SK-N-SH (cell line): ENCODE measurements around the gene MATK.

Experiments
- CHD2 ChIP-seq: fragments of 150-350 bp; IDR thresholded peaks from 2 replicates; pipeline ENCODE4 v1.6.1; 2018; ENCODE audit warnings: low read length; ENCODE audit not compliant: partially characterized antibody
- EP300 ChIP-seq, 2 experiments: IDR thresholded peaks; 2 replicates each; pipeline versions ENCODE4 v1.4.0 to v1.6.1; 2012; ENCODE audit warnings: borderline replicate concordance in 1 of 2, low read depth in 1 of 2, low read length in 1 of 2
- FOXJ3 ChIP-seq: sonication (generic); formaldehyde crosslinking; IDR thresholded peaks from 2 replicates; pipeline ENCODE4 v1.5.1; 2020; ENCODE audit warnings: mild to moderate bottlenecking, missing genetic modification reagents
- FOXM1 ChIP-seq: IDR thresholded peaks from 2 replicates; pipeline ENCODE4 v1.4.0; 2012; ENCODE audit warnings: low read depth, mild to moderate bottlenecking
- JUND ChIP-seq: IDR thresholded peaks from 2 replicates; pipeline ENCODE4 v1.4.0; 2012
- NRF1 ChIP-seq: IDR thresholded peaks from 2 replicates; pipeline ENCODE4 v1.6.1; 2012; ENCODE audit warnings: low read depth, mild to moderate bottlenecking, low read length
- POLR2AphosphoS5 ChIP-seq: IDR thresholded peaks from 2 replicates; pipeline ENCODE4 v1.6.1; 2012; ENCODE audit warnings: low read depth, low read length
- SIN3A ChIP-seq: IDR thresholded peaks from 2 replicates; pipeline ENCODE4 v1.6.1; 2012; ENCODE audit warnings: low read depth, mild to moderate bottlenecking, low read length, moderate library complexity, borderline replicate concordance
- SMC3 ChIP-seq: IDR thresholded peaks from 2 replicates; pipeline ENCODE4 v1.6.1; 2012; ENCODE audit warnings: low read depth, low read length, improper control_type of control experiment
- TAF1 ChIP-seq: IDR thresholded peaks from 2 replicates; pipeline ENCODE4 v1.6.1; 2012; ENCODE audit warnings: low read depth, mild to moderate bottlenecking, low read length, moderate library complexity, borderline replicate concordance
- YY1 ChIP-seq: IDR thresholded peaks from 2 replicates; pipeline ENCODE4 v1.4.0; 2012; ENCODE audit warnings: low read depth, mild to moderate bottlenecking
- TF ChIP-seq, protein P1 (sequence below): fragments of 200-600 bp; sonication (generic); IDR thresholded peaks from 2 replicates; pipeline ENCODE4 v1.6.1; 2017; ENCODE audit warnings: antibody characterized with exemption, mild to moderate bottlenecking, moderate library complexity
- TF ChIP-seq, protein P2 (sequence below): IDR thresholded peaks from 2 replicates; pipeline ENCODE4 v1.6.1; 2012; ENCODE audit warnings: mild to moderate bottlenecking, low read depth, low read length, moderate library complexity
- TF ChIP-seq, protein P3 (sequence below): IDR thresholded peaks from 2 replicates; pipeline ENCODE4 v1.4.0; 2012; ENCODE audit warnings: low read depth, borderline replicate concordance

DNA sequence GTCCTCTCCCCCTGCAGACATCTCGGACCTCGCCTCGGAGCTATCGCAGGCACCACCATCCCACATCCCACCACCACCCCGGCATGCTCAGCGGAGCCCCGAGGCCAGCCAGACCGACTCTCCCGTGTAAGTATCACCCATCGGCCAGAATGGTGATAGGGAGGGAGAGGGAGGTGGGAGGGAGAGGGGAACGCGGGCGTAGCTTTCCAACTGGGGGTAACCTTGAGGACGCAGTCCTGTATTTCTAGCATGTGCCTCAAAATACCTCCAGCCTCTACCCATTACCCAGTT lies 51.9 kb downstream of the MATK start:
- TF ChIP-seq, protein P1, sequence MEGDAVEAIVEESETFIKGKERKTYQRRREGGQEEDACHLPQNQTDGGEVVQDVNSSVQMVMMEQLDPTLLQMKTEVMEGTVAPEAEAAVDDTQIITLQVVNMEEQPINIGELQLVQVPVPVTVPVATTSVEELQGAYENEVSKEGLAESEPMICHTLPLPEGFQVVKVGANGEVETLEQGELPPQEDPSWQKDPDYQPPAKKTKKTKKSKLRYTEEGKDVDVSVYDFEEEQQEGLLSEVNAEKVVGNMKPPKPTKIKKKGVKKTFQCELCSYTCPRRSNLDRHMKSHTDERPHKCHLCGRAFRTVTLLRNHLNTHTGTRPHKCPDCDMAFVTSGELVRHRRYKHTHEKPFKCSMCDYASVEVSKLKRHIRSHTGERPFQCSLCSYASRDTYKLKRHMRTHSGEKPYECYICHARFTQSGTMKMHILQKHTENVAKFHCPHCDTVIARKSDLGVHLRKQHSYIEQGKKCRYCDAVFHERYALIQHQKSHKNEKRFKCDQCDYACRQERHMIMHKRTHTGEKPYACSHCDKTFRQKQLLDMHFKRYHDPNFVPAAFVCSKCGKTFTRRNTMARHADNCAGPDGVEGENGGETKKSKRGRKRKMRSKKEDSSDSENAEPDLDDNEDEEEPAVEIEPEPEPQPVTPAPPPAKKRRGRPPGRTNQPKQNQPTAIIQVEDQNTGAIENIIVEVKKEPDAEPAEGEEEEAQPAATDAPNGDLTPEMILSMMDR: no peak
- TF ChIP-seq POLR2AphosphoS5 (no peak), TAF1 (no peak), SMC3 (no peak), FOXJ3 (CRISPR knock-in tag) (no peak), CHD2 (no peak), SIN3A (no peak), JUND (no peak), EP300 (IDR thresholded peaks at IDR 0.05; ENCODE audit: borderline replicate concordance in 1 of 2, low read depth in 1 of 2, low read length in 1 of 2) (no peak), FOXM1 (no peak), NRF1 (no peak), YY1 (no peak)
- TF ChIP-seq, protein P2, sequence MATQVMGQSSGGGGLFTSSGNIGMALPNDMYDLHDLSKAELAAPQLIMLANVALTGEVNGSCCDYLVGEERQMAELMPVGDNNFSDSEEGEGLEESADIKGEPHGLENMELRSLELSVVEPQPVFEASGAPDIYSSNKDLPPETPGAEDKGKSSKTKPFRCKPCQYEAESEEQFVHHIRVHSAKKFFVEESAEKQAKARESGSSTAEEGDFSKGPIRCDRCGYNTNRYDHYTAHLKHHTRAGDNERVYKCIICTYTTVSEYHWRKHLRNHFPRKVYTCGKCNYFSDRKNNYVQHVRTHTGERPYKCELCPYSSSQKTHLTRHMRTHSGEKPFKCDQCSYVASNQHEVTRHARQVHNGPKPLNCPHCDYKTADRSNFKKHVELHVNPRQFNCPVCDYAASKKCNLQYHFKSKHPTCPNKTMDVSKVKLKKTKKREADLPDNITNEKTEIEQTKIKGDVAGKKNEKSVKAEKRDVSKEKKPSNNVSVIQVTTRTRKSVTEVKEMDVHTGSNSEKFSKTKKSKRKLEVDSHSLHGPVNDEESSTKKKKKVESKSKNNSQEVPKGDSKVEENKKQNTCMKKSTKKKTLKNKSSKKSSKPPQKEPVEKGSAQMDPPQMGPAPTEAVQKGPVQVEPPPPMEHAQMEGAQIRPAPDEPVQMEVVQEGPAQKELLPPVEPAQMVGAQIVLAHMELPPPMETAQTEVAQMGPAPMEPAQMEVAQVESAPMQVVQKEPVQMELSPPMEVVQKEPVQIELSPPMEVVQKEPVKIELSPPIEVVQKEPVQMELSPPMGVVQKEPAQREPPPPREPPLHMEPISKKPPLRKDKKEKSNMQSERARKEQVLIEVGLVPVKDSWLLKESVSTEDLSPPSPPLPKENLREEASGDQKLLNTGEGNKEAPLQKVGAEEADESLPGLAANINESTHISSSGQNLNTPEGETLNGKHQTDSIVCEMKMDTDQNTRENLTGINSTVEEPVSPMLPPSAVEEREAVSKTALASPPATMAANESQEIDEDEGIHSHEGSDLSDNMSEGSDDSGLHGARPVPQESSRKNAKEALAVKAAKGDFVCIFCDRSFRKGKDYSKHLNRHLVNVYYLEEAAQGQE: no peak
- TF ChIP-seq, protein P3, sequence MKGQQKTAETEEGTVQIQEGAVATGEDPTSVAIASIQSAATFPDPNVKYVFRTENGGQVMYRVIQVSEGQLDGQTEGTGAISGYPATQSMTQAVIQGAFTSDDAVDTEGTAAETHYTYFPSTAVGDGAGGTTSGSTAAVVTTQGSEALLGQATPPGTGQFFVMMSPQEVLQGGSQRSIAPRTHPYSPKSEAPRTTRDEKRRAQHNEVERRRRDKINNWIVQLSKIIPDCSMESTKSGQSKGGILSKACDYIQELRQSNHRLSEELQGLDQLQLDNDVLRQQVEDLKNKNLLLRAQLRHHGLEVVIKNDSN: no peak
